Fibroblast of the aortic adventitia (primary cell): ENCODE data around the gene MYL10. TPM values are rescaled to one million over a fixed set of nuclear protein-coding genes. Genes with fewer than 3 reads are reported as not detected.

Experiments
- DNase-seq: peaks from one replicate; pipeline ENCODE4 v3.0.0-alpha.2; 2010; ENCODE audit warnings: low read depth
- H3K4me3 ChIP-seq: 2 replicates; pipeline ENCODE4 v1.5.1; 2011; ENCODE audit warnings: low read depth, mild to moderate bottlenecking, control low read depth, low read length, moderate library complexity
- total RNA-seq: library from RNA; depleted of rRNA; stranded (reverse); fragments of >200 nt; gene quantifications from 2 replicates; pipeline ENCODE4 v1.2.3, GENCODE V29; 2012; ENCODE audit warnings: low replicate concordance
- TF ChIP-seq, protein P1 (sequence below): IDR thresholded peaks from 2 replicates; pipeline ENCODE4 v1.5.1; 2011; ENCODE audit warnings: mild to moderate bottlenecking, low read length, control low read depth, inconsistent platforms; ENCODE audit not compliant: insufficient read depth

MYL10 gene
- total RNA-seq, 1 donor, result not detected

DNA sequence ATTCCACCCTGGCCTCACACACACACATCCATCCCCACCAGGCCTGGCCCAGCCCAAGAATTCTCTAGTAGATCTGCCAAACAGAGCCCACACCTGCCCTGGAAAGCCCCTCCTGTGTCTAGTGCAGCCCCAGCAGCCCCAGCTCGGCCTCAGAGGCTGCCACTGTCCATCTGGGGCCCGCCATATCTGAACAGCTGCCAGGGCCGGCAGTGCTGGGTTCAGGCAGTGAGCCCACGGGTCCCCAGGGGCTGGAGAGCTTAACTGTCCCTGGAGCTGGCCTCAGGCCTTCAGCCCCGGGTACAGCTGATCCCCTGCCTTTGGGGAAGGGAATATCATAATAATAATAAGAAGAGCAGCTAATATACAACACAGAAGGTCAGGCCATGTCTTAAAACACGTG lies 574 bp downstream of the MYL10 start:
- no peak for DNase-seq
- TF ChIP-seq, protein P1, sequence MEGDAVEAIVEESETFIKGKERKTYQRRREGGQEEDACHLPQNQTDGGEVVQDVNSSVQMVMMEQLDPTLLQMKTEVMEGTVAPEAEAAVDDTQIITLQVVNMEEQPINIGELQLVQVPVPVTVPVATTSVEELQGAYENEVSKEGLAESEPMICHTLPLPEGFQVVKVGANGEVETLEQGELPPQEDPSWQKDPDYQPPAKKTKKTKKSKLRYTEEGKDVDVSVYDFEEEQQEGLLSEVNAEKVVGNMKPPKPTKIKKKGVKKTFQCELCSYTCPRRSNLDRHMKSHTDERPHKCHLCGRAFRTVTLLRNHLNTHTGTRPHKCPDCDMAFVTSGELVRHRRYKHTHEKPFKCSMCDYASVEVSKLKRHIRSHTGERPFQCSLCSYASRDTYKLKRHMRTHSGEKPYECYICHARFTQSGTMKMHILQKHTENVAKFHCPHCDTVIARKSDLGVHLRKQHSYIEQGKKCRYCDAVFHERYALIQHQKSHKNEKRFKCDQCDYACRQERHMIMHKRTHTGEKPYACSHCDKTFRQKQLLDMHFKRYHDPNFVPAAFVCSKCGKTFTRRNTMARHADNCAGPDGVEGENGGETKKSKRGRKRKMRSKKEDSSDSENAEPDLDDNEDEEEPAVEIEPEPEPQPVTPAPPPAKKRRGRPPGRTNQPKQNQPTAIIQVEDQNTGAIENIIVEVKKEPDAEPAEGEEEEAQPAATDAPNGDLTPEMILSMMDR, result no peak
- no peak overlapping the region for H3K4me3 ChIP-seq

DNA sequence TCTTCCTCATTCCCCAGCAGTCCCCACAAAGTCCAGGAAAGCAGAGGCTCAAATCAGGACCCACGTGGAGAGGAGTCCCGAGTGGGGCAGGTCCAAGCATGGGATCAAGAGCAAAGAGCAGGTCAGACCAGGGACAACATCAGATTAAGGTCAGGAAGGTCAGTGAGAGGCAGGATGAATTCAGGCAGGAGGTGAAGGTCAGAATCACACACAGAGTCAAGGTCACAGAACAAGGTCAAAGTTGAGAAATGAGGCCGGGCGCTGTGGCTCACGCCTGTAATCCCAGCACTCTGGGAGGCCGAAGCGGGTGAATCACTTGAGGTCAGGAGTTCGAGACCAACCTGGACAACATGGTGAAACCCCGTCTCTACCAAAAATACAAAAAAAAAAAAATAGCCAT lies 2.3 kb downstream of the MYL10 start:
- no peak for DNase-seq
- H3K4me3 ChIP-seq, result no peak overlapping the region
- TF ChIP-seq, protein P1, result no peak

GRCh38 chr7:101626069-101626671 lies 2.9 kb downstream of the MYL10 start:
- DNase-seq, result no peak
- TF ChIP-seq, protein P1, result no peak

GRCh38 chr7:101625031-101625791 lies 3.9 kb downstream of the MYL10 start:
- H3K4me3 ChIP-seq, result no peak overlapping the region
- DNase-seq, result no peak

More at GRCh38 chr7:101626069-101626671, 2.9 kb downstream of the MYL10 start:
- no peak overlapping the region for H3K4me3 ChIP-seq

DNA sequence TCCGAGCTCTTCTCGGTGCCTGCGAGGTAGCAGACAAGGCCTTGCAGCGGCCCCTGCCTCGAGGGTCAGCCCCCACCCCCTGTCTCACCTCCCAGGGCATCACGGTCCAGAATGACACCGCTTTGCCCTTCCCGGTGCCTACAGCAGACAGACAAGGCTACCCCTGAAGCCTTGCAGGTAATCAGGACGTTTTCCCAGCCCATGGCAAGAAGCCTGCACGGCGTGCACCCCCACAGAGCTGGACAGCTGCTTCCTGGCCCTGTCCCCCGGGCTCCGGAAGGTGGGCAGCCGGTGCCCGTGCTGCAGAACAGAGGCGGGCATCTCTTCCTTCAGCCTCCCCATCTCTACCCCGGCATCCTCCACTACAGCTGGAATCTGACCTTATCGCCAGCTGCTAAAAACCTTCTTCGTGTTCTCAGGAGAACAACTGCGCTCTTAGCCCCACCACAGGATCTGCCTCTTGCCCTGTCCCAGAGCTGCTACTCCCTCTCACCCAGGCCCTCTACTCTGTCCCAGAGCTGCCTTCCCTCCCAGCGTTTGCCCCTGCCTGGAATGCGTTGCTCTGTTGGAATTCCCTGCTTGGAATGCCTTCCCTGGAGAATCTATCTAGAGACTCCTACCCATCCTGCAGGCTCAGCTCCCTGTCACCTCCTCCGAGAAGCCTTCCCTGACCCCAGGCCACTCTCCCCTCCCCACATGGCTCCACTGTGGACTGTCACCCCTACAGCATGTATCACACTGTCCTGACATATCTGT lies 4.7 kb downstream of the MYL10 start:
- no peak for DNase-seq
- no peak overlapping the region for H3K4me3 ChIP-seq
- TF ChIP-seq, protein P1, result no peak

More at GRCh38 chr7:101625031-101625791, 3.9 kb downstream of the MYL10 start:
- TF ChIP-seq, protein P1, result no peak

DNA sequence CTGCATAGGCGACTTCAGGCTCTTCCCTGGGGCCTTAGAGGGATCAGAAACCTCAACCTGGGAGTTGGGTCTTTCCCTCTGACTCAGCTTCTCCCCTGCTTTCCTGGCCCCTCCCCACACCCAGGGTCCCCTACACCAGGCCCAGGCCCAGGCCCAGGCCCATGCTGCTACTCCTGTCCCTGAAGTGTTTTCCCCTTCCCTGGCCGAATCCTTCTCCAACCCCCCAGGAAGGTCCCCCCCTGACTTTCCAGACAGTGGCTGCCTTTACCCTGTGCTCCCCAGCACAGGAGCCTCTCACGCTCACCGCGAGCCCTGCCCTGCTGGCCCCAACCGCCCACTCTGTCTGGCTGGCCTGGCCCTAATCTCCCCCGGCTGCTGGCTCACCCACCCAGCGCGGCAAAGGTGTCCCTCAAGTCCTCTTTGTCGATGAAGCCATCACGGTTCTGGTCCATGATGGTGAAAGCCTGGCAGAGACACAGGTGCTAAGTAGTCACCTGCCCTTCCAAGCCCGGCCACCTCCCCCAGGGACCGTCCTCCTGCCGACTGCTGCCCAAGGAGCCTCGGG lies 6.4 kb downstream of the MYL10 start:
- no peak overlapping the region for H3K4me3 ChIP-seq
- TF ChIP-seq, protein P1, result no peak
- DNase-seq, result no peak
